ENCODE measurements around the gene RFTN1.

Gene RFTN1

DNA sequence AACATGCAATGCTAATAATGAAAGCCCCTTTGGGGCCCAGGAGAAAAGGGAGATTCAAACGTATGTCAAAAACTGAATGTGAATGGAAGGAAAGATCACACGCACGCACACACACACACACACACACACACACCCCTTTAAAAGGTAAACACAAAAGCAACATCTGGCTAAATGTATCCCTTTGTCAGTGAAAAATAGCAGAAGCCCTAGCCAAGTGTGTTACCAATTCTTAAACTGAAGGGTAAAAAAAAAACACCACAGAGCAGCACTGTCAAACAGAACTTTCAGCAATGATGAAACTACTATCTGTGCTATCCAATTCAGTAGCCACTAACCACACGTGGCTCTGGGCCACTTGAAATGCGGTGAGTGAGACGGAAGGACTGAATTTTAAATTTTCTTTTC is 4.9 kb downstream of the RFTN1 start:
- H3K4me3 ChIP-seq (ENCODE audit: control insufficient read depth, low read depth, low read length), result no peak overlapping the region
- TF ChIP-seq, protein P1, sequence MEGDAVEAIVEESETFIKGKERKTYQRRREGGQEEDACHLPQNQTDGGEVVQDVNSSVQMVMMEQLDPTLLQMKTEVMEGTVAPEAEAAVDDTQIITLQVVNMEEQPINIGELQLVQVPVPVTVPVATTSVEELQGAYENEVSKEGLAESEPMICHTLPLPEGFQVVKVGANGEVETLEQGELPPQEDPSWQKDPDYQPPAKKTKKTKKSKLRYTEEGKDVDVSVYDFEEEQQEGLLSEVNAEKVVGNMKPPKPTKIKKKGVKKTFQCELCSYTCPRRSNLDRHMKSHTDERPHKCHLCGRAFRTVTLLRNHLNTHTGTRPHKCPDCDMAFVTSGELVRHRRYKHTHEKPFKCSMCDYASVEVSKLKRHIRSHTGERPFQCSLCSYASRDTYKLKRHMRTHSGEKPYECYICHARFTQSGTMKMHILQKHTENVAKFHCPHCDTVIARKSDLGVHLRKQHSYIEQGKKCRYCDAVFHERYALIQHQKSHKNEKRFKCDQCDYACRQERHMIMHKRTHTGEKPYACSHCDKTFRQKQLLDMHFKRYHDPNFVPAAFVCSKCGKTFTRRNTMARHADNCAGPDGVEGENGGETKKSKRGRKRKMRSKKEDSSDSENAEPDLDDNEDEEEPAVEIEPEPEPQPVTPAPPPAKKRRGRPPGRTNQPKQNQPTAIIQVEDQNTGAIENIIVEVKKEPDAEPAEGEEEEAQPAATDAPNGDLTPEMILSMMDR (IDR thresholded peaks at IDR 0.05; ENCODE audit: control insufficient read depth, insufficient read depth, low read depth, low read length, missing control alignments), result no peak
- no peak for DNase-seq (ENCODE audit: low read depth)

DNA sequence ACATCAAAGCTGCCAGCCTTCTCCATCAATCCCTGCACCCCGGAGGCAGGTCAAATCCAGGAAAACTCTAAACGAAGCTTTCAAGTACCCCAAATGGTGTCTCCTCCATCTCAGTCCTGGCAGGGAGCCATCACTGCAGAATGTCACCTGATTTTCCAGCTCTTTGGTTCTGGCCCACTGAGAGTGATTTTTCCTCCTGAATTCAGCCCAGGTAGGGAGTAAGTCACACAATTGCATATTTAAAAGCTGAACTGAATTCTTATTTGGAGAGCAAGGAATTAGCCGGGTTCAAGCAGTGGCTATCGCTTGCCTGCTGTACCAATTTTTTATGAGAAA is 5.3 kb downstream of the RFTN1 start:
- no peak for DNase-seq (ENCODE audit: low read depth)
- no peak overlapping the region for H3K4me3 ChIP-seq (ENCODE audit: control insufficient read depth, low read depth, low read length)
- TF ChIP-seq, protein P1 (IDR thresholded peaks at IDR 0.05; ENCODE audit: control insufficient read depth, insufficient read depth, low read depth, low read length, missing control alignments), result no peak

DNA sequence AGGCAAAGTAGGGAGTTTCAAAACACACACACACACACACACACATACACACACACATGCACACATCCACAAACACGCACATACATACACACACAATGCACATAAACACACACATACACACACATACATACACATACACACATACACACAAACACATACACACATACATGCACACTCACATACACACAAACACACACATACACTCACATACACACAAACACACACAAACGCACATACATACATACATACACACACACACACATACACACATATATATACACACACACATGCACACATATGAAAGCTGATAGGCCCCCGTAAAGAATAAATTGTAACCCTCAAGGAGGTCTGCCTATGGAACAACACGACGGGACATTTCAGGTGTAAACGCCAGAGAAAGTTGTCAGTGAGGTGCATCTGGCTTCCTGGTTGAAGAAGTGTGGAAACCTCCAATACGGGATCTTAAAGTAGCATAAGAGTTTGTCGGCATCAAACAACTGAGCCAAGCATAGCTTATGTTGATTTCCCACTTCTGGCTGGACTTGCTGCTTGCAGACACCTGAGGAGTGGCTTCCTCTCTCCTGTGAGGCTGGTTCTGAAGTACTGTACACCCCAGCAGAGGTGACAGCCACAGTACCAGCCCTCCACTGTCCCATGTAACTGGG is 5.8 kb downstream of the RFTN1 start:
- H3K4me3 ChIP-seq (ENCODE audit: control insufficient read depth, low read depth, low read length), result no peak overlapping the region
- TF ChIP-seq, protein P1 (IDR thresholded peaks at IDR 0.05; ENCODE audit: control insufficient read depth, insufficient read depth, low read depth, low read length, missing control alignments), result no peak

DNA sequence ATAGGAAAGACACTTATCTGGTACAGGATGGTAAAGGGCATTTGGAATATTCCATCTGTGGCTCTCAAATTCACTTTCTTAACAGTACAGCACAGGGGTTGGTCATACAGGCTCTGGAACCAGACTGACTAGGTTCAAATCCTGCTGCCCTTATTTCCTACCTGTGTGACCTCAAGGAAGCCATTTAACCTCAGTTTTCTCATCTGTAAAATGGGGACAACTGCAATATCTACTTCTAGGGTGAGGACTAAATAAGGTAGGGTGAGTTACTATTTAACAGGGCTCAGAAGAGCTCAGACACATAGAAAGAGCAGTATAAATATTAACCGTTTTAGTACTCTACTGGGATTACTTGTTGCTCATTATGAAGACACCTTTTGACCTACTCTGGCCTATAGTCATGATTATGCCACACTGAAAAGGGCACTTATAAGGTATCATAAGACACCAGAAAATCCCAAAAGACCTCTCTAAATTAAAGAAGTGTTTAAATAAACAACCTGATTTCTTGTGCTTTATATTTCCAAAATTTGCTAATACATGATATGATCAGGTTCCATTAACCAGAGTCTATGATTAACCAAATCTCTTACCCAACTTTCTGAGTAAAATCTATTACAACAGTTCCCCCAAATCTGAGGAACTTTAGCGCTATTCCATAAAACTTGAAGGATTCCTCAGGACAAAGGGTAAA is 6.5 kb downstream of the RFTN1 start:
- DNase-seq (ENCODE audit: low read depth), result no peak
- no peak overlapping the region for H3K4me3 ChIP-seq (ENCODE audit: control insufficient read depth, low read depth, low read length)
- TF ChIP-seq, protein P1 (IDR thresholded peaks at IDR 0.05; ENCODE audit: control insufficient read depth, insufficient read depth, low read depth, low read length, missing control alignments), result no peak

More for the DNA sequence above, 5.8 kb downstream of the RFTN1 start:
- no peak for DNase-seq (ENCODE audit: low read depth)

DNA sequence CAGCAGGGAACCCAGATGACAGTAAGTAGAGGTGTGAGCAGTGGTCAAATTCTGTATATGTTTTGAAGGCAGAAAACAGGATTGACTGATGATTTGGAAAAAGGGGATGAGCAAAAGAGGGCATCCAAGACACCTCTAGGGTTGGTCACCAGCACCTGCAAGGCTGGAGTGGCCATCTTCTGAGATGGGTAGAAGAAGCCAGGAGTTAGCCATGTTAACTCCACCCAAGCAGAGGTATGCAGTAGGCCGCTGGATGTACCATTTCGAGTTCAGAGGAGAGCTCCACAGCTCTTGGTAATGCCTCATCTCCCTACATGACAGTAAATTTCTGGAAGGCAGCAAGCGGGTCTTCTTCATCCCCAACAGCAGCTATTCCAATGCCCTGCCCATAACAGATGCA is 7.0 kb downstream of the RFTN1 start:
- no peak for DNase-seq (ENCODE audit: low read depth)
- H3K4me3 ChIP-seq (ENCODE audit: control insufficient read depth, low read depth, low read length), result no peak overlapping the region
- TF ChIP-seq, protein P1 (IDR thresholded peaks at IDR 0.05; ENCODE audit: control insufficient read depth, insufficient read depth, low read depth, low read length, missing control alignments), result no peak

DNA sequence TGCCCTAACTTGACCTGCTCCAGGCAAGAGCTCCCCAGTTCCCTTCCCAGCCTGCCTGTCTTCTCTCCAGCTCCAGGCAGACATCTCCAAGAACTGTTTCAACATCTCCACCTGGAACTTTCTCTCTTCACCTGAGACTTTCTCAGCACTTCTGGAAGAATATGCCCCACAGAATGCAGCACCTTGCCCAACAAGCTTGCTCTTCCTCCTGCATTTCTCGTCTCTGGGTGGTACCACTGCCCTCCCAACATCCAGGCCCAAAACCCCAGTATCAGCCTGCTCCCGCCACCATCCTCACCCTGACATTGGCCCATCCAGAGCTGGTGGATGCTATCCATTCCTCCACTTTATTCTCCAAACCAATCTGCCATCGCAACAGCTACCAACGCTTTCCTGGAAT is 8.8 kb downstream of the RFTN1 start:
- TF ChIP-seq, protein P1 (IDR thresholded peaks at IDR 0.05; ENCODE audit: control insufficient read depth, insufficient read depth, low read depth, low read length, missing control alignments), result no peak
- H3K4me3 ChIP-seq (ENCODE audit: control insufficient read depth, low read depth, low read length), result no peak overlapping the region
- DNase-seq (ENCODE audit: low read depth), result no peak

Data from AG09309 (cell line).